Astrocyte of the spinal cord (primary cell): ENCODE results near the gene CAMK1.
"Not testable (repeated sequence)": the region's sequence is repeated elsewhere in the genome, so short reads cannot be mapped to it uniquely, and the experiment has no call there.

Experiments used
- DNase-seq: peaks from one replicate; pipeline ENCODE4 v3.0.0; 2011; ENCODE audit warnings: low read depth, low spot score
- H3K4me3 ChIP-seq: 2 replicates; pipeline ENCODE4 v1.5.1; 2011; ENCODE audit warnings: low read depth, mild to moderate bottlenecking, low read length, moderate library complexity
- CTCF ChIP-seq: IDR thresholded peaks from 2 replicates; pipeline ENCODE4 v1.5.1; 2012; ENCODE audit warnings: low read depth, mild to moderate bottlenecking, low read length, inconsistent platforms
- in situ Hi-C: cut with HindIII; loops from 2 replicates; pipeline ENCODE4 v1.10.0; 2017; ENCODE audit warnings: low sequenced_read_pairs

CAMK1 gene

DNA sequence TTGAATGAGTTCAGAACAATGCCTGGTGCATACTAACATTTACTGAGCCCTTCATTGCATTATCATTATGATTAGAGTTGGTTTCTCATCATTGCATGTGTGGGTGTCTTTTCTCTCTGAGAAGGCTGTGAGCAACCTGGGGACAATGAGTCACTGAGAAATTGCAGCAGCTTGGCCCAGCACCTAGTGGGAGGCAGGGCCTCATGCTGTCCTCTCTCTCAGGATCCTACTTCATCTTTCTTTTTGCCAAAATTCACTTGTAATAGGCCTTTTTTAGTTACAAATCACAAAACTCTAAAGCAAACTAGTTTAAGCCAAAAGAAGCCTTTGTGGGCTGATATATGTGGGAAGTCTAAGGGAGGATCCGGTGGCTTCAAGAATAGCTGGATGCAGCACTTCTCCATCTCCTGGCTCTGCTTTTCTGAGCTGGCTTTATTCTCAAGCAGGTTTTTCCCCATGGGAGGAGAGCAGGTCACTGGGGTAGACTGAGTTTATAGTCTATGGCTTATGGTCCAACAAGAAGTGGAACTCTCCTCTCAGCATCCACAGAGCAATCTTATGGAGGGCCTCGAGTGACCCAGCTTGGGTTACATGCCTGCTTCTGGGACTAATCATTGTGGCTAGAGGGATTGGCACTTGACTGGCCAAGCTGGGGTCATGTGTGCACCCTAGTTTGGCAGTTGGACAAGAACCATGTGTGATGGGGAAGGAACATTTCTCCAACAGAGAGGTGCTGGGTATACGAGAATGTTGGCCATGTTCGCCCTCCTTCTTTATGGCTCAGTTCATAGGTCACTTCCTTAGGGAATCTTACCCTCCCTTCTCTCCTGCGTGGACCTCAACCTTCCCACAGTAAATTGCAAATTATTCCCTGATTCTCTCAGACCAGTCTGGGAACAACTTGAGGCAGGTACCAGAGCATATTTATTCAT lies 8.7 kb upstream of the CAMK1 start:
- no peak for TF ChIP-seq CTCF
- peak; percentile 62 for DNase-seq
- no peak overlapping the region for H3K4me3 ChIP-seq
- in situ Hi-C loops, result no loop called here

DNA sequence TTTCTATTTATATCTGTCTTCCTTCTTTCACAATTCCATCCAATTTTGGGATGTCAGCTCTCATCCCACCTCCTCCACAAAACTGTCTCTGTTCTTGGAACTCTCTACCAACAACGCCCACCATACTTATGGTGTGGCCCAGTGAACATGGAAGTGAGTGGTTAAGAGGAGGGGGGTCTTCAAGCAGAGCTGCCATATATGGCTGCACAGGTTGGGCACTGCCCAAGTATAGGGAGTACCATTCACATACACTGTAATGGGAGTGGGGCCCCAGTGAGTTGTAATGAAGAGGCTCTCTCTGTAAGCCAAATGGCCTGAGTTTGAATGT lies 7.9 kb upstream of the CAMK1 start:
- no peak for TF ChIP-seq CTCF
- DNase-seq, result no peak
- no peak overlapping the region for H3K4me3 ChIP-seq
- in situ Hi-C loops, result no loop called here

DNA sequence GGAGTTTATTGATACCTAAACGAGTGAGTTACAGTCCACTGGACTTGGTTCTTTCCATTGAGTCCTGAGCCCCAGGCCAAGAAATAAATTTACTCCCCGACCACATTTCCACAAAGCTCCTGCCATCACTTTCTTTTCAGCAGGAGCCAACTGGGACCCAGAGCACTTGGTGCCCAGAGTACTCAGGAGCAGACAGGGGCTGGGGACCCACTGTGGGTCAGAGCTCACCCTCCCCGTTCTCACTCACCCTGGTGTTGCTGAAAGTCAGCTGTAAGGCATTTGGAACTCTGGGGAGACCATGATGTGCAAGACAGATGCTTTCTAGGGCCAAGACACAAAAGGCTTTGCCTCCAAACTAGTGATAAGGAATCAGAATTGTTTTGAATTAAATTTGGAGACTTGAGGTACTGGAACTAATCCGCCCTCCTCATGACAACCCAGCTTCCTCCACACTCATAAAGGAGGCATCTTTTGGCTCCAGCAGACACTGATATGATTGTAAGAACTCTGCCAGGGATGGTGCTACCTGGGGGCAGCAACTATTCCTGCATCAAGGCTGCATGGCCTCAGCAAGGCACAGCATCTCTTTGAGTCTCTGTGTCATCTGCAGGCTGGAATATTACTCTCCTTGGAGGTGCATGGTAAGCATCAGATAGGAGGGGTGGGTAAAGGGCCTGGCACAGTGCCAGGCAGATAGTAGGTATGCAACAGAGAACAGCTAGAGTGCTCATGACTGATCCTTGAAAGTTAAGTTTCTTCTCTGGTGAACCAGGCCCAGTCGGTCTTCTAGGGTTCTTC lies 7.3 kb upstream of the CAMK1 start:
- in situ Hi-C loops, result no loop called here
- no peak overlapping the region for H3K4me3 ChIP-seq
- DNase-seq, result no peak
- no peak for TF ChIP-seq CTCF

DNA sequence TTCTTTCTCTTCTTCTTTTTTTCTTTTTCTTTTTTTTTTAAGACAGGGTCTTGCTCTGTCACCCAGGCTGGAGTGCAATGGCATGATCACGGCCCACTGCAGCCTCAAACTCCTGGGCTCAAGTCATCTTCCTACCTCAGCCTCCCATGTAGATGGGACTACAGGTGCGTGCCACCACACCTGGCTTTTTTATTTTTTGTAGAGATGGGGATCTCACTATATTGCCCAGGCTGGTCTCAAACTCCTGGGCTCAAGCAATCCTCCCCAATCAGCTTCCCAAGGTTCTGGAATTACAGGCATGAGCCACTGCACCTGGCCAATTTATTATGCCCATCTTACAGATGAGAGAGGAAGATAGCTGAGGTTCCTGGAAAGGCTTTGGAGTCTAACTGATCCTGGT lies 1.3 kb upstream of the CAMK1 start:
- in situ Hi-C loops, H3K4me3 ChIP-seq, DNase-seq: not testable (repeated sequence)

DNA sequence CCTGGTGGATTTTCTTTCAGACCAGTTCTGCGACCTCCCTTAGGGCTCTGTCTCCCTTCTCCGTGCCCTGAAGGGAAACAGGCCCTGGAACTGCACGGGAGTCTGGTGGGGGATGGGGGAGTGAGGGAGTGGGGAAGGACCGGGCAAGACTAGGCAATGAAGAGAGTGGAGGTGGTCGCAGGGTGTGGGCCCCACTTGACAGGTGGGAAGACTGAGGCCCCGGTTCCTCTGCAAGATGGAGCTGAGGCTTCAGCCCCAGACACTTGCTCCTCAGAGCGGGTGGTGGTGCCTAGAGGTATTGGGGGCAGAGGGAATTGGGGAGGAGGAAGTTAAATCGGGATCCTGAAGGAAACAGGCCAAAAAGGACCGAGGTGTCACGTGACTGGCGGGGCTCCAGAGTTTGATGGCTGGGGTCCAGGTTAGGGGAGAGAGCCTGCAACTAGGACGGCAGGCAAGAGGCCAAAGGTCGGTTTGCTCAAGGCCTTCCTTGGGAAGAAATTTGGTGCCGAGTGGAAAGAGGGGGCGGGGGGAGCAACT lies 597 bp upstream of the CAMK1 start:
- no peak for DNase-seq
- no peak for TF ChIP-seq CTCF
- peak overlapping the region; percentile 62 for H3K4me3 ChIP-seq
- in situ Hi-C loops, result no loop called here

GRCh38 chr3:9769012-9769411 lies 735 bp downstream of the CAMK1 start:
- H3K4me3 ChIP-seq, result peak overlapping the region; percentile 62
- in situ Hi-C loops, result no loop called here
- DNase-seq, result no peak
- TF ChIP-seq CTCF, result no peak
